ENCODE data around the gene KIR2DL3.
"Not testable (repeated sequence)": the region's sequence is repeated elsewhere in the genome, so short reads cannot be mapped to it uniquely, and the experiment has no call there.

The KIR2DL3 gene

GRCh38 chr19:54741950-54742349, 3.6 kb downstream of the KIR2DL3 start:
- DNase-seq (ENCODE audit: low read depth in 3 of 3, low spot score in 1 of 3): not testable (repeated sequence)

GRCh38 chr19:54744080-54744479, 5.8 kb downstream of the KIR2DL3 start:
- not testable (repeated sequence) for DNase-seq (ENCODE audit: low read depth in 3 of 3, low spot score in 1 of 3)

- DNase-seq (ENCODE audit: low read depth in 3 of 3, low spot score in 1 of 3): not testable (repeated sequence)
These were observed 9.5 kb downstream of the KIR2DL3 start for GRCh38 chr19:54747614-54748322.

- DNase-seq (ENCODE audit: low read depth in 3 of 3, low spot score in 1 of 3): not testable (repeated sequence)
These were observed 12.0 kb downstream of the KIR2DL3 start for GRCh38 chr19:54750276-54750675.

GRCh38 chr19:54756204-54757110, 18.1 kb downstream of the KIR2DL3 start:
- not testable (repeated sequence) for DNase-seq (ENCODE audit: low read depth in 3 of 3, low spot score in 1 of 3)

- DNase-seq (ENCODE audit: low read depth in 3 of 3, low spot score in 1 of 3): not testable (repeated sequence)
These were observed 20.3 kb downstream of the KIR2DL3 start for GRCh38 chr19:54758577-54758976.

- DNase-seq (ENCODE audit: low read depth in 3 of 3, low spot score in 1 of 3): not testable (repeated sequence)
These were observed 25.9 kb downstream of the KIR2DL3 start for GRCh38 chr19:54764219-54764618.

GRCh38 chr19:54766464-54766863, 28.2 kb downstream of the KIR2DL3 start:
- DNase-seq (ENCODE audit: low read depth in 3 of 3, low spot score in 1 of 3): not testable (repeated sequence)

GRCh38 chr19:54769646-54770045, 31.3 kb downstream of the KIR2DL3 start, which contains the start of gene KIR2DL1:
Gene KIR2DL1 (plus strand): TSS chr19:54769793. CDS start chr19:54769851, 58 bp downstream.
- DNase-seq (ENCODE audit: low read depth in 3 of 3, low spot score in 1 of 3): not testable (repeated sequence)

- not testable (repeated sequence) for DNase-seq (ENCODE audit: low read depth in 3 of 3, low spot score in 1 of 3)
These were observed 32.2 kb downstream of the KIR2DL3 start for GRCh38 chr19:54770511-54770910.

GRCh38 chr19:54771018-54771960, 33.0 kb downstream of the KIR2DL3 start:
- DNase-seq (ENCODE audit: low read depth in 3 of 3, low spot score in 1 of 3): not testable (repeated sequence)

- DNase-seq (ENCODE audit: low read depth in 3 of 3, low spot score in 1 of 3): not testable (repeated sequence)
These were observed 34.4 kb downstream of the KIR2DL3 start for GRCh38 chr19:54772666-54773065.

GRCh38 chr19:54775095-54775815, 36.9 kb downstream of the KIR2DL3 start:
- DNase-seq (ENCODE audit: low read depth in 3 of 3, low spot score in 1 of 3): not testable (repeated sequence)

GRCh38 chr19:54775830-54776229, 37.5 kb downstream of the KIR2DL3 start:
- not testable (repeated sequence) for DNase-seq (ENCODE audit: low read depth in 3 of 3, low spot score in 1 of 3)

GRCh38 chr19:54777851-54778250, 39.5 kb downstream of the KIR2DL3 start:
- not testable (repeated sequence) for DNase-seq (ENCODE audit: low read depth in 3 of 3, low spot score in 1 of 3)

- not testable (repeated sequence) for DNase-seq (ENCODE audit: low read depth in 3 of 3, low spot score in 1 of 3)
These were observed 40.6 kb downstream of the KIR2DL3 start for GRCh38 chr19:54778896-54779295.

GRCh38 chr19:54782916-54783315, 44.6 kb downstream of the KIR2DL3 start:
- DNase-seq (ENCODE audit: low read depth in 3 of 3, low spot score in 1 of 3): not testable (repeated sequence)

GRCh38 chr19:54786091-54786723, 47.9 kb downstream of the KIR2DL3 start:
- not testable (repeated sequence) for DNase-seq (ENCODE audit: low read depth in 3 of 3, low spot score in 1 of 3)

GRCh38 chr19:54788154-54788553, 49.8 kb downstream of the KIR2DL3 start:
- DNase-seq (ENCODE audit: low read depth in 3 of 3, low spot score in 1 of 3): not testable (repeated sequence)

Data from stimulated activated CD4-positive, alpha-beta T cell treated with anti-CD3 and anti-CD28 coated beads, TNF-alpha, amount 100 ng/mL, for 1 hour (primary cell).